ENCODE data around the gene TPD52L1.
A peak's percentile ranks its signal among the peaks of the same experiment; 100 is the strongest.

Gene TPD52L1

GRCh38 chr6:125302840-125303511 lies 149.4 kb downstream of the TPD52L1 start:
- DNase-seq (ENCODE audit: low read depth, low spot score), result no peak

- no peak for DNase-seq (ENCODE audit: low read depth, low spot score)
Measured at GRCh38 chr6:125303512-125303854, 149.9 kb downstream of the TPD52L1 start.

- no peak for DNase-seq (ENCODE audit: low read depth, low spot score)
Measured at GRCh38 chr6:125304970-125305660, 151.5 kb downstream of the TPD52L1 start.

GRCh38 chr6:125306756-125307149 lies 153.2 kb downstream of the TPD52L1 start:
- DNase-seq (ENCODE audit: low read depth, low spot score), result no peak

GRCh38 chr6:125307150-125307838 lies 153.7 kb downstream of the TPD52L1 start:
- no peak for DNase-seq (ENCODE audit: low read depth, low spot score)

GRCh38 chr6:125307964-125308615 lies 154.5 kb downstream of the TPD52L1 start:
- no peak for DNase-seq (ENCODE audit: low read depth, low spot score)

- DNase-seq (ENCODE audit: low read depth, low spot score), result peak; percentile 17
Measured at GRCh38 chr6:125310994-125311649, 157.5 kb downstream of the TPD52L1 start.

GRCh38 chr6:125312478-125312877 lies 158.9 kb downstream of the TPD52L1 start:
- no peak for DNase-seq (ENCODE audit: low read depth, low spot score)

- no peak for DNase-seq (ENCODE audit: low read depth, low spot score)
Measured at GRCh38 chr6:125312950-125313349, 159.4 kb downstream of the TPD52L1 start.

All from iPS DF 19.7 (cell line).